Stomach smooth muscle (tissue), 2 donors: ENCODE measurements around the gene APOA4.

Source experiments
- H3K27ac ChIP-seq: one replicate; pipeline ENCODE4 v1.7.0; 2013; ENCODE audit warnings: mild to moderate bottlenecking, low read length, inconsistent platforms
- H3K27me3 ChIP-seq, 2 donors: one replicate each; pipeline ENCODE4 v1.7.0; 2013; ENCODE audit warnings: low read length in 2 of 2; ENCODE audit not compliant: insufficient read depth in 2 of 2, control insufficient read depth in 1 of 2
- H3K36me3 ChIP-seq, 2 donors: one replicate each; pipeline ENCODE4 v1.7.0; 2013; ENCODE audit warnings: low read length in 2 of 2; ENCODE audit not compliant: control insufficient read depth in 2 of 2, insufficient read depth in 2 of 2
- H3K4me1 ChIP-seq: one replicate; pipeline ENCODE4 v1.7.0; 2013; ENCODE audit warnings: low read length; ENCODE audit not compliant: control insufficient read depth, insufficient read depth
- H3K4me3 ChIP-seq, 2 donors: one replicate each; pipeline ENCODE4 v1.7.0; 2013; ENCODE audit warnings: low read length in 2 of 2
- H3K9ac ChIP-seq, 2 donors: one replicate each; pipeline ENCODE4 v1.7.0; 2013; ENCODE audit warnings: low read length in 2 of 2, mild to moderate bottlenecking in 1 of 2
- H3K9me3 ChIP-seq, 2 donors: one replicate each; pipeline ENCODE4 v1.7.0; 2013; ENCODE audit warnings: low read length in 2 of 2; ENCODE audit not compliant: control insufficient read depth in 2 of 2
- donor health status: healthy.
- donor health status: Pancreatic carcinoma.

APOA4 gene

GRCh38 chr11:116861539-116861938 lies 38.4 kb upstream of the APOA4 start:
- H3K27ac ChIP-seq: no peak overlapping the region
- no peaks in the 10 kb centered on the region for H3K9me3 ChIP-seq
- peaks cover 42 to 70% of the 10 kb centered on the region in 2 donors for H3K36me3 ChIP-seq

GRCh38 chr11:116860303-116860702 lies 37.2 kb upstream of the APOA4 start:
- H3K27me3 ChIP-seq: no peaks in the 10 kb centered on the region
- H3K36me3 ChIP-seq: peaks cover 42 to 67% of the 10 kb centered on the region in 2 donors
- H3K9me3 ChIP-seq: no peaks in the 10 kb centered on the region
- H3K4me3 ChIP-seq: no peak overlapping the region
- no peak overlapping the region for H3K27ac ChIP-seq
- H3K9ac ChIP-seq: no peak overlapping the region
- H3K4me1 ChIP-seq: no peaks in the 10 kb centered on the region

More at GRCh38 chr11:116861539-116861938, 38.4 kb upstream of the APOA4 start:
- H3K27me3 ChIP-seq: no peaks in the 10 kb centered on the region
- H3K9ac ChIP-seq: no peak overlapping the region
- no peaks in the 10 kb centered on the region for H3K4me1 ChIP-seq
- H3K4me3 ChIP-seq: no peak overlapping the region

DNA sequence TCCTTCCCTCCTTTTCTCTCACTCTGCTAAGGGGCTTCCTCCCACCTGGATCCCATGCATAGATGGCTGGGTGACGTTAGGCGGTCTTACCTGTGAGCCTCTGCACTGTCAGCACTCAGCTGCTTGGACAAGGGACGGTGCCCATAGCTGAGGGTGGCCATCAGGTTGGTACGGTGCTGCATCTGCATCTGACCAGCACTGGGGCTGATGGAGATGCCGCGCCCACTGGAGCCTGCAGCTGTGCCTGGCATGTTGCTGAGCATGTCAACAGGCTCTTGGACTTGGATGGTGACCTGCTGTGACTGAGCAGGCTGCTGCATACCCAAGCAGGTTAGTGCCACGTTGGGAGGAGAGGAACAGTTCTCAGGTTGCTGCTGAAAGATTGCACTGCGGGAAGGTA lies 36.1 kb upstream of the APOA4 start:
- Histone ChIP-seq H3K9ac (no peak overlapping the region), H3K27me3 (no peaks in the 10 kb centered on the region), H3K4me1 (no peaks in the 10 kb centered on the region), H3K36me3 (peaks cover 36 to 63% of the 10 kb centered on the region in 2 donors), H3K27ac (no peak overlapping the region), H3K4me3 (no peak overlapping the region), H3K9me3 (no peaks in the 10 kb centered on the region)

DNA sequence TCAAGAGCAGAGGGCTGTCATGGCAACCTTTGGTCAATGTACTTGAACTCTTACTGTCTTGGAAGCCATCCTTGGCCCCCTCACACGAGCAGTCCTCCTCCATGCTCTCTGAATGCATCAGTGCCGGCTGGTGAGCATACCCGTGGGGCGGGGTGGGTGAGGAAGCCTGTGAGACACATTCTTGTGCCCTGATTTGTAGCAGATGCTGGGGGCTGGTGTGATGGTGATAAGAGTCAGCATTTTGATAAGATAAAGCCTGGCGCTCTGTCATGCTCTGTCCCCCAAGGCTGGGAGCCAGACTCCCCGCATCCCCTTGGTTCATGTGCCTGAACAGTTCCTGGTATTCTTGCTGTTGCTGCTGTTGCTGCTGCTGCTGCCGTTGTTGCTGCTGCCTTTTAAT lies 34.8 kb upstream of the APOA4 start:
- peaks cover 38 to 56% of the 10 kb centered on the region in 2 donors for H3K36me3 ChIP-seq
- no peaks in the 10 kb centered on the region for H3K27me3 ChIP-seq
- H3K4me3 ChIP-seq: no peak overlapping the region
- no peak overlapping the region for H3K27ac ChIP-seq
- no peaks in the 10 kb centered on the region for H3K9me3 ChIP-seq
- no peaks in the 10 kb centered on the region for H3K4me1 ChIP-seq
- H3K9ac ChIP-seq: no peak overlapping the region

- H3K36me3 ChIP-seq: peaks cover 38 to 51% of the 10 kb centered on the region in 2 donors
- H3K27me3 ChIP-seq: no peaks in the 10 kb centered on the region
- H3K9ac ChIP-seq: no peak overlapping the region
- H3K4me3 ChIP-seq: no peak overlapping the region
- H3K4me1 ChIP-seq: no peaks in the 10 kb centered on the region
- H3K9me3 ChIP-seq: no peaks in the 10 kb centered on the region
- H3K27ac ChIP-seq: no peak overlapping the region
These were observed 34.2 kb upstream of the APOA4 start for GRCh38 chr11:116857316-116857715.

DNA sequence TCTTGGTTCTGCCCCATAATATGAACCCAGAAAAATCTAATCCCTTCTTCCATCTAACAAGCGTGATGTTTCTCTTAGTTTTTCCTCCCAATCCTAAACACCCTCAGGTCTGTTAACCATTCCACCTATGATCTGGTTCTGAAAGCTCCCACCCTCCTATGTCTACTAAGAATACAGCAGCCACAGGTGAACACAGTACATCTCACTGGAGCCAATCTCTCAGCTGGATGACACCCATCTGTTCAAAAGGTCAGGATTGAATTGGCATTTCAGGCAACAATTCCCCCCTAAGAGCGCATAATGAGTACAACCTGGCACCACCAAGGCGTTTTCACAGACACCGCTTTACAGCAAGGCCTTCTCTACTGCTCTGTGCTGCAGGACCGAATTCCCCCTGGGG lies 33.3 kb upstream of the APOA4 start:
- Histone ChIP-seq H3K36me3 (peaks cover 29 to 47% of the 10 kb centered on the region in 2 donors), H3K9ac (no peak overlapping the region), H3K27me3 (no peaks in the 10 kb centered on the region), H3K4me3 (no peak overlapping the region), H3K4me1 (no peaks in the 10 kb centered on the region), H3K9me3 (no peaks in the 10 kb centered on the region), H3K27ac (no peak overlapping the region)

- Histone ChIP-seq H3K27me3 (no peaks in the 10 kb centered on the region), H3K4me3 (no peak overlapping the region), H3K27ac (no peak overlapping the region), H3K4me1 (no peaks in the 10 kb centered on the region), H3K36me3 (peaks cover 24 to 38% of the 10 kb centered on the region in 2 donors), H3K9ac (no peak overlapping the region), H3K9me3 (no peaks in the 10 kb centered on the region)
These were observed 32.3 kb upstream of the APOA4 start for GRCh38 chr11:116855413-116855812.

- Histone ChIP-seq H3K4me3 (no peak overlapping the region), H3K9me3 (no peaks in the 10 kb centered on the region), H3K27me3 (no peaks in the 10 kb centered on the region), H3K4me1 (no peaks in the 10 kb centered on the region), H3K27ac (no peak overlapping the region), H3K36me3 (peaks cover 18 to 28% of the 10 kb centered on the region in 2 donors), H3K9ac (no peak overlapping the region)
These were observed 30.5 kb upstream of the APOA4 start for GRCh38 chr11:116853461-116854073.

GRCh38 chr11:116852261-116853031 lies 29.3 kb upstream of the APOA4 start:
- no peak overlapping the region for H3K9ac ChIP-seq
- no peaks in the 10 kb centered on the region for H3K9me3 ChIP-seq
- peaks cover 15 to 24% of the 10 kb centered on the region in 2 donors for H3K36me3 ChIP-seq
- H3K27me3 ChIP-seq: no peaks in the 10 kb centered on the region
- H3K27ac ChIP-seq: no peak overlapping the region
- H3K4me3 ChIP-seq: no peak overlapping the region
- no peaks in the 10 kb centered on the region for H3K4me1 ChIP-seq

DNA sequence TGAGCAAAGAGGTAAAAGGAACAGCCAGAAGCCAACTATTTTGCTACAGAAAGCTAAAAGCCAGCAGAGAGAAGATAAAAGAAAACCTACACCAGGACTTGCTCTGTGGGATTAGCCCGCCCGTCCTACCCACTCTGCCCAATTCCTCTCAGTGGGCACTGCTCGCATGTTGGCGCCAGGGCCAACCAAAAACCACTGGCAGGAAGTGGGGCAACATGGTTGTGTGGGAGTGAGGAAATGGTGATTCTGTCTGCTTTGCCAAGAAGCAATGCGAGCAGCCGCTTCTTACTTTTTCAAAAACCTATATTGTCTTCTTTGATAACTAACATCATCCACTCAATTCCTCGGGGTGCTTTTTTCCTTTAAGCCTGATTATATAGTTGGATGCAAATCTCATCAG lies 28.5 kb upstream of the APOA4 start:
- no peak overlapping the region for H3K4me3 ChIP-seq
- no peak overlapping the region for H3K27ac ChIP-seq
- peaks cover 20 to 31% of the 10 kb centered on the region in 2 donors for H3K36me3 ChIP-seq
- no peaks in the 10 kb centered on the region for H3K9me3 ChIP-seq
- no peak overlapping the region for H3K9ac ChIP-seq
- H3K27me3 ChIP-seq: no peaks in the 10 kb centered on the region
- H3K4me1 ChIP-seq: no peaks in the 10 kb centered on the region

DNA sequence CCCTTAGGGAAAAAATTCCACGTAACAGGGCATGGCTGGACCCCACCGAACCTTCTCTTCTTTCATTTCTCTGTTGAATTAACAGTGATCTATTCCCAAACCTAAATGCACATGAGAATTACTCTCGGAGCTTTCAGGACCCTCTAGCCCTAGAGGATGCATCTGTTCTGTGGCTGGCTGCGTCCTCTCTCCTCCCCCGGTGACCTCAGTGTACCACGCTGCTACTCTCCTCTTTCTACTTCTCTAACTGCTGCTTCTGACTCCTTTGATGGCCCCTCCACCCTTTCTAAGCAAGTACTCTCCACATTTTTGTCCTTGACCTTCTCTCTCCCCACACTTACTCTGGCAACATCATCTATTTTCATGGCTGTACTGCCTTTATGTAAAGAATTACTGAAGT lies 26.4 kb upstream of the APOA4 start:
- Histone ChIP-seq H3K36me3 (peaks cover 40 to 45% of the 10 kb centered on the region in 2 donors), H3K4me1 (no peaks in the 10 kb centered on the region), H3K4me3 (no peak overlapping the region)

More for the DNA sequence above, 26.4 kb upstream of the APOA4 start:
- H3K9me3 ChIP-seq: no peaks in the 10 kb centered on the region
- no peak overlapping the region for H3K9ac ChIP-seq
- H3K27me3 ChIP-seq: no peaks in the 10 kb centered on the region
- H3K27ac ChIP-seq: no peak overlapping the region
